Spleen (tissue), 7 donors: Measurements from ENCODE around the gene CAPN10.

Source experiments
- CTCF ChIP-seq, 11 experiments: fragments of 200-600 bp in 7 of 11; fragments of 450-650 bp in 4 of 11; sonication (generic) in 4 of 11; IDR thresholded peaks in 8 of 11; conservative IDR thresholded peaks in 3 of 11; 1 replicate in 7 of 11; 2 replicates in 4 of 11; pipeline versions ENCODE4 v1.4.0 to v1.8.0; 2016 to 2021; ENCODE audit warnings: antibody characterized with exemption in 11 of 11, inconsistent platforms in 4 of 11, mild to moderate bottlenecking in 1 of 11
- POLR2A ChIP-seq, 3 donors: fragments of 450-650 bp; IDR thresholded peaks; one replicate each; pipeline ENCODE4 v1.5.1; 2017; ENCODE audit warnings: antibody characterized with exemption in 3 of 3, mild to moderate bottlenecking in 1 of 3
- donor health status: DM: no; HTN: no; CAD: no; lungs with moderate emphysema.
- donor health status: DM: no; HTN: no; CAD: no.
- donor health status: DM: no; HTN: no; CAD: no.

GRCh38 chr2:240647503-240648154, 61.1 kb downstream of the CAPN10 start:
- TF ChIP-seq CTCF (IDR thresholded peaks at IDR 0.05 in 8 of 11, conservative IDR thresholded peaks at IDR 0.05 in 3 of 11) = no peak
- no peak for TF ChIP-seq POLR2A (IDR thresholded peaks at IDR 0.05)
